GM12864 (cell line): Measurements from ENCODE around the gene METTL25.

Source experiments
- DNase-seq: peaks from one replicate; pipeline ENCODE4 v3.0.0-alpha.2; 2011; ENCODE audit warnings: low read depth
- H3K4me3 ChIP-seq: 2 replicates; pipeline ENCODE4 v1.5.1; 2011; ENCODE audit warnings: mild to moderate bottlenecking, low read depth, low read length, control low read depth
- TF ChIP-seq, protein P1 (sequence below): IDR thresholded peaks from 2 replicates; pipeline ENCODE4 v1.5.1; 2011; ENCODE audit warnings: low read depth, mild to moderate bottlenecking, moderate library complexity, low read length, control low read depth, inconsistent platforms; ENCODE audit errors: missing control alignments

Gene METTL25

DNA sequence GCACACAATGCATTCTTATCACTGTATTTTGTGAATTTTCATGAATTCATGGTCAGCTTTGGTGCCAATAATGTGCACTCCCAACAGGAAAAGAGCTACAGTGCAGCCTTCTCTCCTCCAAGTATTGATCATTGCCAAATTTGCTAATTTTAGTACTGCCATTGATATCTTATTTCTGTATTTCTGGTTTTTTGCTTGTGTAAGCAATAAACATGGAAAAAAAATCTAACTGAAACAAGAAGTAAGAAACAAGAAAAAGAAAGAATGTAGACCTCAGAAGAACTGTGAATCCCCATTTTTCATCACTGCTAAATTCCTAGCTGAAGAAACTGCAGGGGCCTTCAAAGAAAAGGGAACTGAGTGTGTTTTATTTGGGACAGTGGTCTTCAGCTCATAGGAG lies 161.2 kb downstream of the METTL25 start:
- no peak for DNase-seq
- H3K4me3 ChIP-seq = no peak overlapping the region
- TF ChIP-seq, protein P1, sequence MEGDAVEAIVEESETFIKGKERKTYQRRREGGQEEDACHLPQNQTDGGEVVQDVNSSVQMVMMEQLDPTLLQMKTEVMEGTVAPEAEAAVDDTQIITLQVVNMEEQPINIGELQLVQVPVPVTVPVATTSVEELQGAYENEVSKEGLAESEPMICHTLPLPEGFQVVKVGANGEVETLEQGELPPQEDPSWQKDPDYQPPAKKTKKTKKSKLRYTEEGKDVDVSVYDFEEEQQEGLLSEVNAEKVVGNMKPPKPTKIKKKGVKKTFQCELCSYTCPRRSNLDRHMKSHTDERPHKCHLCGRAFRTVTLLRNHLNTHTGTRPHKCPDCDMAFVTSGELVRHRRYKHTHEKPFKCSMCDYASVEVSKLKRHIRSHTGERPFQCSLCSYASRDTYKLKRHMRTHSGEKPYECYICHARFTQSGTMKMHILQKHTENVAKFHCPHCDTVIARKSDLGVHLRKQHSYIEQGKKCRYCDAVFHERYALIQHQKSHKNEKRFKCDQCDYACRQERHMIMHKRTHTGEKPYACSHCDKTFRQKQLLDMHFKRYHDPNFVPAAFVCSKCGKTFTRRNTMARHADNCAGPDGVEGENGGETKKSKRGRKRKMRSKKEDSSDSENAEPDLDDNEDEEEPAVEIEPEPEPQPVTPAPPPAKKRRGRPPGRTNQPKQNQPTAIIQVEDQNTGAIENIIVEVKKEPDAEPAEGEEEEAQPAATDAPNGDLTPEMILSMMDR = no peak

DNA sequence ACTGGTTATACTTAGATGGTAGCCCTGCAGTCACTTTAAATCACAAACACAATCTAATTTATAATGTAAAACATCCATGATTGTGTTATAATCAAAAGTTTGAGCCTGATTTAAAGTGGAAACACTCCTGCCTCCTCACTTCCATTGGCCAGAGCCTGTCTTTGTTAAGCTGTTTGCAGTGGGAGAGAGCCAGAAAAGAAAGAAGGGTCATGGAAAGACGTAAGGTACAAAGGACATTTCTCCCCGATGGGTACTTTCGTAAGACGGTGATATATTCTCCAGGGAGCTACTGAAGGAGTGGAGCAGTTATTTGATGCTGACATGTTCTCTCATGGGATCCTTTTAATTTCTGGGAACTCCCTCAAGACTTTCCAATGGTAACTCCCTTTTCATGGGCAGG lies 164.0 kb downstream of the METTL25 start:
- TF ChIP-seq, protein P1 = no peak
- no peak for DNase-seq
- no peak overlapping the region for H3K4me3 ChIP-seq

DNA sequence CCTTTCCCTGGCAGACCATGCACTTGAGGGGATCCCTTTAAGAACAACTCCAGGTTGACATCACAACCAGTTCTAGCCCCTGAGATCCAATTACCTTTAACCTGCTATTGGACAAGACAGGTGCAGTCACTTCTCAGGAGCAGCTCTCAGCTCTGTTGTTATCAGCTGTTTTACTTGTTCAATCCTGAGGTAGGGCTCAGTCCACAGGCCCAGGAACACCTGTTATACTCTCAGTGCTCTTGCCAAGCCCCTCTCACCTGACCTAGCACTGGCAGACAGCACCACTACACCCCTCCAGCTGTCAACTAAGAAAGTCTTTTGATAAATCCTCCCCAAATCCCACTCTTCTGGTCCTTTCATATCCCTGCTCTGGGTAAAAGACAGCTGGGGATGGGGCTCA lies 164.4 kb downstream of the METTL25 start:
- no peak for DNase-seq
- TF ChIP-seq, protein P1 = no peak
- no peak overlapping the region for H3K4me3 ChIP-seq

DNA sequence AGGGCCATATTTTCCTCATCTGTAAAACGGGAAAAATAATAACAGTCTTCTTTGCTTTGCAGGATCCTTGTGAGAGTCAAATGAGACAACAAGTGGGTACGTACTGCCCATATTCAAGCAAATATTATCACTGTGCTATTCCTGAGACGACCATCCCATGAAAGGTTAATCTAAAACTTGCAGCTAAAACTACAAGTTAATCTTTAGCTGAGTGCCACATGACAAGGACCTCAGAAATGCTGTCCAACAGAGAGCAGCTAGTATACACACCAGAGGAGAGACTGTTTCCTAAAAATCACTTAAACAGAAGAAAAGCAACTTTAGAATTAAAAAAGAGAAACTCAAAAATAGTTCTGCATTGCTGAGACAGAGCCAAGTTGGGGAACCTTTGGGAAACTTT lies 165.7 kb downstream of the METTL25 start:
- no peak for DNase-seq
- TF ChIP-seq, protein P1 = no peak

DNA sequence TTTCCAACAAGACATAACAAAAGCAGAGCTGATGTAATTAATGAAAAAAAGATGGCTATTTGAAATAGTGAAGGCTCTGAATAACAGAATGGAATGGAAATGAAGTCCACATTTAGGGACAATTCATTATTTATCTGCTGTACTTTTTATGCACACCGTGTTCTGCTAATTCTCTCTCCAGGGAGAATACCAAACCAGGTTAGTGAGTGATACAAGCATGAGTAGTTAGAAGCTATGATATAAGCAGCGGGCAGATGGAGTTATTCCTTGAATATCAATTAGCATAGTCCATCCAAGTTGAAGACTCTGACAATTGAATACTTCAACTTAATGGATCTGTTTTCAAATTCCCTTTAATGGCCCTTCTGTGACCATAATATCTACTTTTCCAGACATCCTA lies 166.3 kb downstream of the METTL25 start:
- TF ChIP-seq, protein P1 = no peak
- no peak overlapping the region for H3K4me3 ChIP-seq
- no peak for DNase-seq

More for the DNA sequence above, 165.7 kb downstream of the METTL25 start:
- H3K4me3 ChIP-seq = no peak overlapping the region

DNA sequence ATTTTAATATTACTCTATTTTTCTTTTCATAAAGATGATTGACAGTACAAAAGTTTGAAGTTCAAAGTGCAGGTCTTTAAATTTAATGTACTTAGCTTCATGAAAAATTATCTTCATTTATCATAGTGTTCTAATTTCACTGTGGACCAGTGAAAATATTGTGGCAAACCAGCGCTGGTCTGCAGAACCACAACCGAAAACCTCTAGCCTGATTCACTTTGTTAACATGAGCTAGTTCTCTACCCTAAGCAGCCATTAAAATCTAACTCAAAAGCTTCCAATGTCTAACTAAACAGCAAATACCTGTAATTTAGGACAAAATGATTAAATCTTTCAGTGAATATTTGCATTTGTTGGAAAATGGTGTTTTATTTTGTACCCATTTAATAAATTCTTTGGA lies 167.3 kb downstream of the METTL25 start:
- no peak overlapping the region for H3K4me3 ChIP-seq
- no peak for DNase-seq
- TF ChIP-seq, protein P1 = no peak

DNA sequence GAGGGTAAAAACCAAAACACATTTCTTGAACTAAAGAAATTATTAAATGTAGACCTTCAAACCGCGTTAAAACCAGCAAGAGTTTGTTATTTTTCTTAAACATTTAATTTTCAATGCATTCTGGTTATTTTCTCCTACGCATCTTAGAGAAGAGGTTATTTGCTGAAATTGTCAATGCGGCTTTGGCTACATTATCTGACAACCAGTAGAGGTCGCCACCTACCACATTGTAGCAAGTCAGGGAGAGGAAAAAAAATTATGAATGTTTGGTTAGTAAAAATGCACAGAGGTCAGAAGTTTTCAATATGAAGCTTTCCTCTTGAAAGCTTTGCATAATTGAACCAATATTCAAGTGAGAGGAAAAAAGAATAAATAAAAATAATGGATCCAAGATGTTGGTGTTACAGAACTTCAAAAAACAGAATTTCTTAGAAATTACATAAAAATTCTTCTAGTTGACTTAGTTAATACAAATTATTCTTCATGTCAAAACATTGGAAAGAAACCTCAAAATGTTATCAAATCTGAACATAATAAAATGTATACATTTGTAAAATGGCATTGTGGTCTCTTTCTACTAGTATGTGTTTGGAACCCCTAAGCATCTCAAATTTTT lies 168.9 kb downstream of the METTL25 start:
- TF ChIP-seq, protein P1 = peak; percentile 78
- peak; percentile 15 for DNase-seq
- H3K4me3 ChIP-seq = no peak overlapping the region
